Osteoblast (primary cell): ENCODE results near the gene FAM83C. TPM values are rescaled to one million over a fixed set of nuclear protein-coding genes. Genes with fewer than 3 reads are reported as not detected.

Experiments used
- DNase-seq: peaks from one replicate; pipeline ENCODE4 v3.0.0; 2011; ENCODE audit warnings: low spot score, mixed read lengths; ENCODE audit not compliant: insufficient read length; ENCODE audit errors: missing footprints
- H2AFZ ChIP-seq: 2 replicates; pipeline ENCODE4 v1.6.0; 2011; ENCODE audit warnings: mild to moderate bottlenecking, low read length
- H3K27ac ChIP-seq: 2 replicates; pipeline ENCODE4 v1.5.1; 2011; ENCODE audit warnings: mild to moderate bottlenecking, low read depth, low read length, moderate library complexity
- H3K27me3 ChIP-seq: 2 replicates; pipeline ENCODE4 v1.6.0; 2012; ENCODE audit warnings: mild to moderate bottlenecking, control low read depth, inconsistent platforms, low read length, moderate library complexity; ENCODE audit not compliant: insufficient read depth
- H3K36me3 ChIP-seq: 2 replicates; pipeline ENCODE4 v1.5.1; 2011; ENCODE audit warnings: mild to moderate bottlenecking, low read length, control low read depth, moderate library complexity; ENCODE audit not compliant: insufficient read depth
- H3K4me1 ChIP-seq: 2 replicates; pipeline ENCODE4 v1.5.1; 2011; ENCODE audit warnings: mild to moderate bottlenecking, low read length, control low read depth, moderate library complexity; ENCODE audit not compliant: insufficient read depth
- H3K4me2 ChIP-seq: 2 replicates; pipeline ENCODE4 v1.6.0; 2011; ENCODE audit warnings: mild to moderate bottlenecking, low read length; ENCODE audit not compliant: insufficient read depth
- H3K4me3 ChIP-seq: fragments of 200-600 bp; sonication (generic); 3 replicates; pipeline ENCODE4 v1.5.1; 2012; ENCODE audit warnings: mild to moderate bottlenecking, low read length, inconsistent platforms; ENCODE audit not compliant: insufficient read depth
- H3K79me2 ChIP-seq: 2 replicates; pipeline ENCODE4 v1.6.0; 2012; ENCODE audit warnings: mild to moderate bottlenecking, low read length, control low read depth, inconsistent platforms; ENCODE audit not compliant: insufficient read depth
- H3K9me3 ChIP-seq: 2 replicates; pipeline ENCODE4 v1.5.1; 2011; ENCODE audit warnings: low read depth, low read length, control low read depth
- H4K20me1 ChIP-seq: 2 replicates; pipeline ENCODE4 v1.6.0; 2012; ENCODE audit warnings: mild to moderate bottlenecking, low read length, control low read depth; ENCODE audit not compliant: insufficient read depth
- total RNA-seq: library from RNA; depleted of rRNA; stranded (reverse); fragments of >200 nt; gene quantifications from 2 replicates; pipeline ENCODE4 v1.2.3, GENCODE V29; 2012
- TF ChIP-seq, protein P1 (sequence below): IDR thresholded peaks from 2 replicates; pipeline ENCODE4 v1.5.1; 2011; ENCODE audit warnings: mild to moderate bottlenecking, low read depth, low read length, moderate library complexity; ENCODE audit errors: extremely low read depth

Gene FAM83C
- not detected in 2 replicates for total RNA-seq

DNA sequence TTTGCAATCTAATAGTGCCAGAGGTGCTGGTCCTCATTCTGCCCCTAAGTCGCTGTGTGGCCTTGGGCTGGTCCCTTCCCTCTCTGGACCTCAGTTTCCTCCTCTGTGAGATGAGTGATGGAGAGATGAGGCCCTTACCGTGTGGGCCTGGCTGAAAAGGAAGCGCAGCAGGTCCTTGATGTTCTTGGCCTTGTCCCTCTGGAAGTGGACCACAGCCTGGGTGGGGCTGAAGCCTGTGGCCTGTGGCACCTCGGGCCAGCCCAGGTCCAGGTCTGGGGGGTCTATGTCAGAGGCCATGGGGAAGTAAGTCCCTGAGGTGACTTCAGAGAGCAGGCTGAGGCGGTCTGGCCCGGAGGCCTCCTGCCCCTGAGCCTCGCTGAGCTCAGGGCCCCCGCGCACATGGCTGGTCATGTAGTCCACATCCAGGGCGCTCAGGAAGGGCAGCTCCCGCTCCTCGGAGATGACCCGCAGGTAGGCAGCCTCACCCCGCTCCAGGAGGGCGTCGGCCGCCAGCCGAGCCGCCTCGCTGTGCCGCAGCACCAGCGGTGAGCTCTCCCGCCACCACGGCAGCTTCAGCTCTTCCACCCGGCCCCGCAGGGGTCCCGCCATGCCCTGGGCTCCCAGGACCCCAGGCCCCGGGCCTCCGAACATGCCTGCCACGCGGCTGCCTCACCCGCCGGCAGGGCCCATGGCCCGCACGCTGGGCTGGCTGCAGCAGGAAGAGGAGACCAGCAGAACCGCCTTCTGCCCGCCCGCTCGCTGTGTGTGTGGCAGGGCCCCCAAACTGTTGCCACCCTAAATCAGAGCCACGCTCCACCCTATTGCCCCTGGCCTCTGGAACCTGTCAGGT, at the start of gene FAM83C:
TSS of gene FAM83C (minus strand) at position 772 of the 850 bp plus-strand sequence. CDS start at position 651, 121 bp downstream.
- no peak within 1 kb of the TSS for H2AFZ ChIP-seq
- H3K4me3 ChIP-seq = no peak within 1 kb of the TSS
- no peak within 1 kb of the TSS for H3K27ac ChIP-seq
- peak; percentile 55 for DNase-seq
- no peaks in the 10 kb centered on the region for H3K79me2 ChIP-seq
- TF ChIP-seq, protein P1, sequence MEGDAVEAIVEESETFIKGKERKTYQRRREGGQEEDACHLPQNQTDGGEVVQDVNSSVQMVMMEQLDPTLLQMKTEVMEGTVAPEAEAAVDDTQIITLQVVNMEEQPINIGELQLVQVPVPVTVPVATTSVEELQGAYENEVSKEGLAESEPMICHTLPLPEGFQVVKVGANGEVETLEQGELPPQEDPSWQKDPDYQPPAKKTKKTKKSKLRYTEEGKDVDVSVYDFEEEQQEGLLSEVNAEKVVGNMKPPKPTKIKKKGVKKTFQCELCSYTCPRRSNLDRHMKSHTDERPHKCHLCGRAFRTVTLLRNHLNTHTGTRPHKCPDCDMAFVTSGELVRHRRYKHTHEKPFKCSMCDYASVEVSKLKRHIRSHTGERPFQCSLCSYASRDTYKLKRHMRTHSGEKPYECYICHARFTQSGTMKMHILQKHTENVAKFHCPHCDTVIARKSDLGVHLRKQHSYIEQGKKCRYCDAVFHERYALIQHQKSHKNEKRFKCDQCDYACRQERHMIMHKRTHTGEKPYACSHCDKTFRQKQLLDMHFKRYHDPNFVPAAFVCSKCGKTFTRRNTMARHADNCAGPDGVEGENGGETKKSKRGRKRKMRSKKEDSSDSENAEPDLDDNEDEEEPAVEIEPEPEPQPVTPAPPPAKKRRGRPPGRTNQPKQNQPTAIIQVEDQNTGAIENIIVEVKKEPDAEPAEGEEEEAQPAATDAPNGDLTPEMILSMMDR = no peak
- H3K36me3 ChIP-seq = no peaks in the 10 kb centered on the region
- peaks cover 3% of the 10 kb centered on the region for H3K27me3 ChIP-seq
- H3K9me3 ChIP-seq = no peaks in the 10 kb centered on the region
- no peaks in the 10 kb centered on the region for H4K20me1 ChIP-seq
- H3K4me2 ChIP-seq = no peak within 1 kb of the TSS
- no peaks in the 10 kb centered on the region for H3K4me1 ChIP-seq

- TF ChIP-seq, protein P1 = no peak
- H3K9me3 ChIP-seq = no peaks in the 10 kb centered on the region
- H3K4me2 ChIP-seq = no peak overlapping the region
- DNase-seq = no peak
- no peaks in the 10 kb centered on the region for H3K27me3 ChIP-seq
- H3K79me2 ChIP-seq = no peaks in the 10 kb centered on the region
- H2AFZ ChIP-seq = no peak overlapping the region
- H3K4me3 ChIP-seq = no peak overlapping the region
- peak overlapping the region; percentile 27 for H3K27ac ChIP-seq
- peaks cover 52% of the 10 kb centered on the region for H3K4me1 ChIP-seq
- H3K36me3 ChIP-seq = peaks cover 18% of the 10 kb centered on the region
- no peaks in the 10 kb centered on the region for H4K20me1 ChIP-seq
Measured at GRCh38 chr20:35341366-35342028, 49.3 kb upstream of the FAM83C start.

GRCh38 chr20:35340436-35340835, 48.2 kb upstream of the FAM83C start:
- peaks cover 7% of the 10 kb centered on the region for H3K36me3 ChIP-seq
- no peak overlapping the region for H2AFZ ChIP-seq
- no peaks in the 10 kb centered on the region for H3K79me2 ChIP-seq
- H3K4me1 ChIP-seq = peaks cover 52% of the 10 kb centered on the region
- TF ChIP-seq, protein P1 = no peak
- H3K9me3 ChIP-seq = no peaks in the 10 kb centered on the region
- no peak for DNase-seq
- no peak overlapping the region for H3K4me3 ChIP-seq
- H4K20me1 ChIP-seq = no peaks in the 10 kb centered on the region
- H3K4me2 ChIP-seq = no peak overlapping the region
- no peaks in the 10 kb centered on the region for H3K27me3 ChIP-seq
- H3K27ac ChIP-seq = no peak overlapping the region

DNA sequence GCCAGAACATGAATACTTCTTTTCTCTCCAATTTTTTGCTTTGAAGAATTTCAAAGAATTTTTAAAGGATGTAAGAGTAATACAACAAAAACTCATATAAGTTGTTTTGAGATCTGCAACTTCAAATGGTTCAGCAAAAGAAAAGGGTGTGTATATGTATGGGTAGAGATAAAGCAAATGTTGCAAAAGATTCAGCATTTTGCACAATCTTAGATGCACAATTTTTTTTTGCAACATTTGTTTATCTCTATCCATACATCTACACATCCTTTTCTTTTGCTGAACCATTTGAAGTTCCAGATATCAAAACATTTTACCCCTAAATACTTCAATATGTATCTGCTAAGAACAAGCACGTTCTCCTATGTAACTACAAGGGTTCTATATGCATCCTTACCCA, 47.4 kb upstream of the FAM83C start:
- Histone ChIP-seq H3K79me2 (no peaks in the 10 kb centered on the region), H3K36me3 (peaks cover 3% of the 10 kb centered on the region), H2AFZ (no peak overlapping the region), H3K27ac (peak overlapping the region; percentile 20), H4K20me1 (no peaks in the 10 kb centered on the region), H3K4me1 (peaks cover 54% of the 10 kb centered on the region), H3K27me3 (no peaks in the 10 kb centered on the region), H3K4me2 (no peak overlapping the region), H3K9me3 (no peaks in the 10 kb centered on the region), H3K4me3 (no peak overlapping the region)
- DNase-seq = no peak
- TF ChIP-seq, protein P1 = no peak
